ENCODE measurements around the gene ST6GALNAC2.
"Not testable (repeated sequence)": the region's sequence is repeated elsewhere in the genome, so short reads cannot be mapped to it uniquely, and the experiment has no call there.

The ST6GALNAC2 gene

DNA sequence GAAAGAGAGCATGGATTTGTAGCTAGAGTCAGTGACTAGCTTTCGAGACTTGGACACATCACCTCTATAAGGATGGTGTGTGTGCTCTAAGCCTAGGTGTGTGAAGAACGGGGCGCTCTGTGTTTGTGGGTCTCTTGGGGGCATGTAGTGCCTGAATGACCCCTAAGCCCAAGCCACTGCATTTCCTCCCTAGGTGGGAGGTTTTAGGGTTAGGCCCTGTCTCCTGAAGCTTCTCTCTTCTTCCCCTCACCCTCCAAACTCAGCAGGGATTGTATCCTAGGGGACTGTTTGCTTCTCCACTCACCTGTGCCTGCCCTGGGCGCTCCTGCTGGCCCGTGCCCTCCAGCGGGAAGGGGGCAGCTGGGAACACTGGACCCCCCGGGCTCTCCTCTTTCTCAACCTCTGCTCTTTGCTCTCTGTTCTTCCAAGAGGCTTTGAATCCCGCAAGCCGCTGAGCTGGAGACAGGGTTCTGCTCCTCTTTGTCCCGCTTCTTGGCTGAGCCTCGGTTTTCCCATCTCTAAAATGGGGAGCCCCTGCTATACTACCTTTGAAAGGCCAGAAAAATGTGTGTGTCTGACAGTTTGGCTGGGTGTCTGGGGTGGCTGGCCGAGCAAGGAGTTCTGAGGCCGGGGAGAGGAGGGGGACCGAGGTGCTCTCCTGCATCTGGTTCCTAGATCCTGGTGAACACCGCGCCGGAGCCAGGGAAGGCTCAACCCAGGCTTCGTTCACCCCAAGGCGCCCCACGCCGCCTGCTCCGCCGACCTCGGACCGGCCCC, 49.0 kb downstream of the ST6GALNAC2 start:
- no peaks in the 10 kb centered on the region for H4K20me1 ChIP-seq (ENCODE audit: insufficient read depth, low read length, poor library complexity, severe bottlenecking)
- H3K9ac ChIP-seq (ENCODE audit: low read depth, low read length, poor library complexity, severe bottlenecking) = no peak overlapping the region
- no peaks in the 10 kb centered on the region for H3F3A ChIP-seq (ENCODE audit: low read depth)
- H2AFZ ChIP-seq (ENCODE audit: low read length) = no peak overlapping the region
- H3K9me2 ChIP-seq (replicated peaks; ENCODE audit: low read depth, low read length) = no peaks in the 10 kb centered on the region
- H3K79me2 ChIP-seq (ENCODE audit: insufficient read depth, low read length) = peaks cover 3% of the 10 kb centered on the region; the same call in 1 of the 2 replicates
- no peak overlapping the region for H3K4me3 ChIP-seq (ENCODE audit: low read length, poor library complexity, severe bottlenecking)
- no peak overlapping the region for H3K4me2 ChIP-seq (ENCODE audit: low read depth, low read length, poor library complexity, severe bottlenecking)
- H3K27me3 ChIP-seq (ENCODE audit: insufficient read depth, low read length, poor library complexity, severe bottlenecking) = no peaks in the 10 kb centered on the region
- TF ChIP-seq CTCF (conservative IDR thresholded peaks at IDR 0.05; ENCODE audit: low read length) = no peak
- TF ChIP-seq EZH2phosphoT487 (IDR thresholded peaks at IDR 0.05; ENCODE audit: borderline replicate concordance) = no peak
- H3K36me3 ChIP-seq (ENCODE audit: insufficient read depth, low read length) = no peaks in the 10 kb centered on the region
- H3K9me3 ChIP-seq (ENCODE audit: insufficient read depth, low read depth, low read length) = no peaks in the 10 kb centered on the region
- peaks cover 37% of the 10 kb centered on the region for H3K4me1 ChIP-seq (ENCODE audit: insufficient read depth, low read length, poor library complexity, severe bottlenecking)

- no peaks in the 10 kb centered on the region for H3K9me2 ChIP-seq (replicated peaks; ENCODE audit: low read depth, low read length)
- no peaks in the 10 kb centered on the region for H3F3A ChIP-seq (ENCODE audit: low read depth)
- H3K4me3 ChIP-seq (ENCODE audit: low read length, poor library complexity, severe bottlenecking) = no peak overlapping the region
- H3K4me2 ChIP-seq (ENCODE audit: low read depth, low read length, poor library complexity, severe bottlenecking) = no peak overlapping the region
- H3K36me3 ChIP-seq (ENCODE audit: insufficient read depth, low read length) = no peaks in the 10 kb centered on the region
- no peak for TF ChIP-seq CTCF (conservative IDR thresholded peaks at IDR 0.05; ENCODE audit: low read length)
- TF ChIP-seq EZH2phosphoT487 (IDR thresholded peaks at IDR 0.05; ENCODE audit: borderline replicate concordance) = no peak
- peaks cover 10% of the 10 kb centered on the region; the same call in 1 of the 2 replicates for H3K79me2 ChIP-seq (ENCODE audit: insufficient read depth, low read length)
- H3K9ac ChIP-seq (ENCODE audit: low read depth, low read length, poor library complexity, severe bottlenecking) = peak overlapping the region; percentile 30
- peaks cover 33% of the 10 kb centered on the region for H3K4me1 ChIP-seq (ENCODE audit: insufficient read depth, low read length, poor library complexity, severe bottlenecking)
- no peaks in the 10 kb centered on the region for H3K9me3 ChIP-seq (ENCODE audit: insufficient read depth, low read depth, low read length)
- no peaks in the 10 kb centered on the region for H3K27me3 ChIP-seq (ENCODE audit: insufficient read depth, low read length, poor library complexity, severe bottlenecking)
- H2AFZ ChIP-seq (ENCODE audit: low read length) = no peak overlapping the region
- no peaks in the 10 kb centered on the region for H4K20me1 ChIP-seq (ENCODE audit: insufficient read depth, low read length, poor library complexity, severe bottlenecking)
Measured at GRCh38 chr17:76535788-76536510, 49.7 kb downstream of the ST6GALNAC2 start.

- no peaks in the 10 kb centered on the region for H3F3A ChIP-seq (ENCODE audit: low read depth)
- H3K9ac ChIP-seq (ENCODE audit: low read depth, low read length, poor library complexity, severe bottlenecking) = peak overlapping the region; percentile 30
- H3K9me3 ChIP-seq (ENCODE audit: insufficient read depth, low read depth, low read length) = no peaks in the 10 kb centered on the region
- H3K4me3 ChIP-seq (ENCODE audit: low read length, poor library complexity, severe bottlenecking) = no peak overlapping the region
- no peaks in the 10 kb centered on the region for H3K9me2 ChIP-seq (replicated peaks; ENCODE audit: low read depth, low read length)
- H2AFZ ChIP-seq (ENCODE audit: low read length) = no peak overlapping the region
- TF ChIP-seq CTCF (conservative IDR thresholded peaks at IDR 0.05; ENCODE audit: low read length) = no peak
- TF ChIP-seq EZH2phosphoT487 (IDR thresholded peaks at IDR 0.05; ENCODE audit: borderline replicate concordance) = no peak
- peaks cover 32% of the 10 kb centered on the region for H3K4me1 ChIP-seq (ENCODE audit: insufficient read depth, low read length, poor library complexity, severe bottlenecking)
- peaks cover 19% of the 10 kb centered on the region; the same call in 1 of the 2 replicates for H3K79me2 ChIP-seq (ENCODE audit: insufficient read depth, low read length)
- H3K36me3 ChIP-seq (ENCODE audit: insufficient read depth, low read length) = no peaks in the 10 kb centered on the region
- H4K20me1 ChIP-seq (ENCODE audit: insufficient read depth, low read length, poor library complexity, severe bottlenecking) = no peaks in the 10 kb centered on the region
- H3K27me3 ChIP-seq (ENCODE audit: insufficient read depth, low read length, poor library complexity, severe bottlenecking) = no peaks in the 10 kb centered on the region
- H3K4me2 ChIP-seq (ENCODE audit: low read depth, low read length, poor library complexity, severe bottlenecking) = no peak overlapping the region
Measured at GRCh38 chr17:76534831-76535732, 50.6 kb downstream of the ST6GALNAC2 start.

- H3K9ac ChIP-seq (ENCODE audit: low read depth, low read length, poor library complexity, severe bottlenecking); H3F3A ChIP-seq (ENCODE audit: low read depth); H3K36me3 ChIP-seq (ENCODE audit: insufficient read depth, low read length); H3K9me2 ChIP-seq (replicated peaks; ENCODE audit: low read depth, low read length); H2AFZ ChIP-seq (ENCODE audit: low read length); H3K27me3 ChIP-seq (ENCODE audit: insufficient read depth, low read length, poor library complexity, severe bottlenecking); H3K4me3 ChIP-seq (ENCODE audit: low read length, poor library complexity, severe bottlenecking); H4K20me1 ChIP-seq (ENCODE audit: insufficient read depth, low read length, poor library complexity, severe bottlenecking); H3K9me3 ChIP-seq (ENCODE audit: insufficient read depth, low read depth, low read length): not testable (repeated sequence)
- peaks cover 42% of the 10 kb centered on the region for H3K4me1 ChIP-seq (ENCODE audit: insufficient read depth, low read length, poor library complexity, severe bottlenecking)
- H3K4me2 ChIP-seq (ENCODE audit: low read depth, low read length, poor library complexity, severe bottlenecking) = peak overlapping the region; percentile 8
- H3K79me2 ChIP-seq (ENCODE audit: insufficient read depth, low read length) = peaks cover 31% of the 10 kb centered on the region
Measured at GRCh38 chr17:76533640-76534359, 51.9 kb downstream of the ST6GALNAC2 start.

Data from Loucy (cell line).